HG03571 (cell line): ENCODE measurements around the gene RAPGEF5.

Source experiments
- ATAC-seq: cut with Tn5 transposase; IDR thresholded peaks from one replicate; pipeline ENCODE4 v1.9.1; 2021; ENCODE audit not compliant: unreplicated experiment

Gene RAPGEF5

GRCh38 chr7:22167482-22167881, 189.5 kb downstream of the RAPGEF5 start:
- no peak for ATAC-seq

DNA sequence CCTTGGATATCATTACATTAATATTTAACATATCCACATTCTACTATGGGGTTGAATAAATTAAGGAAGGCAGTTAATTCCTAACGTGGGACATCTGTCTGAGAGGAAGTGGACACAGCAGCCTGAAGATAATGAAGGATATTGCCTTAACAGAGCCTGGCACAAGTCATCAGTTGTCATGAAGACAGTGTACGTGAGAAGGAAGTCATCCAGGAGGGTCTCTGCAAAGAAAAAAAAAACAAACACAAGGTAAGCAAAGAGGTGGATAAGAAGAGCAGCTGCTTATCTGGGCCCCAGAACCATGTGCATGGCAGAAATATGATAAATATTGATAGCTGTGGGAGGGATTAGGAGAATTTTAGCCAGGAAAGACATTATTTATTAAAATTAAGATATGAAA, 190.0 kb downstream of the RAPGEF5 start:
- ATAC-seq: no peak

GRCh38 chr7:22159341-22159740, 197.6 kb downstream of the RAPGEF5 start:
- no peak for ATAC-seq

DNA sequence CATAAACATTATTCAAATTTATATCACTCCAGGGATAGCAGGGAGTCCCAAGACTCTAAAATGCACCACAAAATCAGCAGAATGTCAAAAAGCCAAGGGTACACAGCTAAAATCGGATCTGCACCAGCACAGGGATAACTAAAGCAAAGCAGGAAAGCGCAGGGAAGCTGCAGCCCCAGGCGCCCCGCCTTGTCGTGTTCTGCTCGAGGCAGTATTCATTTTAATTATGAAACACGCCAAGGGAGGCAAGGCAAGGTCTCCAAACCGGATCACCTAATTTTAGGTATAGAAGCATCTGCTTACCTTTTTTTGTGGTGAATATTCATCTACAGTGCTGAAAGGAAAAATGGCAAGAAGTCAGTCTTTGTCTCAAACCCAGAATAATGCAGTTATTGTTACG, 199.4 kb downstream of the RAPGEF5 start:
- ATAC-seq: no peak

DNA sequence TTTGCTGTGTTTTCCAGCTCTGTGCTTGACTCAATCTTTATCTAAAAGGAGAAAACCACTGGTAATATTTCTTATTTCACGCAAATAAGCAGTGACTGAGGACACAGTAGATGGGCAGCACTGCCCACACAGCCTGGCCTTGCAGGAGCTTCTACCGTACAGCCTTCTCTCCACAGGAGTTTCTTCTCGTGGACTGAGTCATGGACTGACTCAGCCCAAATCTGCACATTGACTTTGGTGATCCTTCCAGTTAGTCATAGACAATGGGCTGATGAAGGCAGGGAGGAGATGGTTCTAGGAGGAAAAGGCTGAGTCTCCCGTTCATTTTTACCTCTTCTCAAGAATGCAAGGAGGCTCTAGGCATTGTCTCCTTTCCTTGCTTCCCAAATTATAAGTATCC, 200.7 kb downstream of the RAPGEF5 start:
- no peak for ATAC-seq

DNA sequence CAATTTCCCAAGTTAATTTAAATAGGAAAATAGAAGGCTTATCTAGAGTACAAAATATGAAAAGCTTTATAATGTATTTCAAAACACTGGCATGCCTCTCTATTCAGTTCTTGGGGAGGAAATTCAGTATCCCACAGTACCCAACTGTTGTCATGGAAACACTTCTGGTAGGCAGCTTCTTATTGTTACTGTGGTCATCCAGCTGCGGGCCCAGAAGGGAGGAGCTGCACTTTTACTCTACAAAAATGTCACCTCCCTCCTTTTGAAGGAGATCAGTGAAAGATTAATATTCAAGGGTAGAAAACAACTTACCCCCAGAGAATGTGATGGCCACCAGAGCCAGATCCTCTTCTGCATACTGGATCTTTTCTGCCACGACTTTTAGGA, 202.8 kb downstream of the RAPGEF5 start:
- no peak for ATAC-seq

- no peak for ATAC-seq
These were observed 203.4 kb downstream of the RAPGEF5 start for GRCh38 chr7:22153432-22154142.

GRCh38 chr7:22152690-22153089, 204.3 kb downstream of the RAPGEF5 start:
- no peak for ATAC-seq

DNA sequence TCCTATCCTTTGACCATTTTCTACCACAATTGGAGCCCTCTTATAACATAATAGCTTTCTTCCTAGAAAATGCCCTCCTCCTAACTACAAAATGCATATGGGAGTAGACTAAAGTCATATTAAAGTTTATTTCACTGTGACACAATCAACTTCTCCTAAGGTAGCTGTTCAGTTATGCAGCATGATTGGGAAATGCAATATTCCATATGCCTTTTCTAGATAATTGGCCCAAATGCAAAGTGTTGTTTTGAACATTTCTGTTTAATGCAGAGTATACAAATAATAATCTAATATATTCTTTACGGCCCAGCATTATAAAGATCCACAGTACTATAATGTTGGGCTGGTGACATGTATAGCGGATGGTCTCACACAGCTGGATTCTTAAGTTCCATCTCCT, 205.1 kb downstream of the RAPGEF5 start:
- ATAC-seq: no peak

DNA sequence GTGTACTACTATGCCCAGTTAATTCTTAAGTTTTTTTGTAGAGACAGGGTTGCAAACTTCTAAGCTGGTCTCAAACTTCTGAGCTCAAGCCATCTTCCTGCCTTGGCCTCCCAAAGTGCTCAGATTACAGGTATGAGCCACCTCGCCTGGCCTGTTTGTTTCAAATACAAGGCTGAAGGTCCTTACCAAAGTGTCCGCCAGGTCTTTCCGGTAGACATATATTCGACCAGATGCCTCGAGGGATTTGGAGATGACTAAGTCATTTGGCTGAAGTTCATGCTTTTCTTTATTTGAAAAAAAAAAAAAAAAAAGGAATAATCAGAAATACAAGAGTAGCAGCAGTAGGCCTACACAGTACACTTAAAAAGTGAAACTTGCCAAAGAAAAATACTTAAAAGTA, 206.7 kb downstream of the RAPGEF5 start:
- ATAC-seq: no peak

DNA sequence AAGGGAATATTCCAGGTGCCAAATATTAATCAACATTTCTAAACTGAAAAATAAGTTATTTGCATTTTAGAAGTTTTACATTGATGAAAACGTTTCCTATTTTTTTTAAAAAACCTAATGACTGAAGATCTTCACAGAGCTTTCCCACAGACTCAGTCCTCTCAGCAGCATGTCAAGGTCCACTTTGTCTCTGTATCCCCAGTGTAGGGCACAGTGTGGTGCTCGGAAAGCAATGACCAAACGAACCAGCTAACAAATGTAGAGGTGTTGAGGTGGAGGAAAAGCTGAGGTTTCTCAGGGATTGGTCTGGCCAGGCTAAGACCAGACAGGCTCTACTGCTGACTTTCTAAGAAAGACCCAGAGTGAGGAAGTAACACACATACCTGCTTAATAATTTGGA, 209.1 kb downstream of the RAPGEF5 start:
- no peak for ATAC-seq

DNA sequence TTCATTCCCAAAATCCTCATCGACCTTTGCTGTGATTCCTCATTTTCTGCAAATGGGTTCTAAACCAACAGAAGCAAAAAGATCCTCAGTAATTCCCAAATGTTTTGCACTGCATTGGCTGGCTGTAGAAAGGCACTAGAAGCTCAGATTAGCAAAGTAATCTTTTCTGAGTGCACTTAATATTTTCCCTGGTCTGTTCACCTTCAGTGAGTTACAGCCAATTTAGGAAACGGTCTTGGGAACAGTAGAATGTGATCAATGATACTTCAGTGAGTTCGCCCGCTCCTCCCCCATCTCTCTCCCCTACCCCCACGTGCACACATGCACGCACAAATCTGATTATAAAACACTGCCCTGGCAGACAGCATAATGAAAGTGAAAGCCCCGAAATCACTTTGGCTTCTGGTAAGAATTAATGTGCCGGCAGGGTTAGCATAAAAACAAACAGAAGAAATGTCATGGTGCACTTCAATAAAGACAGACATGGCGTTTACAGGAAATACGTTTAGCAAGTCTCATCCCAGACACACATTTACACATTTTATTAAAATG, 209.9 kb downstream of the RAPGEF5 start:
- ATAC-seq: no peak

GRCh38 chr7:22144950-22145349, 212.0 kb downstream of the RAPGEF5 start:
- ATAC-seq: no peak

DNA sequence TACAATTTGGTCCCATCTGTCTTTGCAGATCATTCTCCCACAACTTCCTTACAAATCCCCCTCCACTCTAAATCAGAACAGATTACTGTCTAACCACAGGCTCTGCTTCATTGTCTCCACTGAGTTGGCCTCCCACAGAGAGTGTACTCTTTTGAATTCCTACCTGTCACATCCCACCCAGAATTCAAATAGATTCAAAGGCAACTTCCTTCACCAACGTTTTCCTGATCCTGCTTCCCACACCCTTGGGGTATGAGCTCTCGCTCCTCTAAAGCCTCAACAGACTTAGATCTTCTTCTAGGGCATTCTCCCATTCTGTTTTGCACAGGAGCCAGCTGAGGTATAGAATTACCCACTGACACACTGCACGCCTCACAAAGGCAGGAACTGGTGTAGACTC, 213.5 kb downstream of the RAPGEF5 start:
- ATAC-seq: no peak

DNA sequence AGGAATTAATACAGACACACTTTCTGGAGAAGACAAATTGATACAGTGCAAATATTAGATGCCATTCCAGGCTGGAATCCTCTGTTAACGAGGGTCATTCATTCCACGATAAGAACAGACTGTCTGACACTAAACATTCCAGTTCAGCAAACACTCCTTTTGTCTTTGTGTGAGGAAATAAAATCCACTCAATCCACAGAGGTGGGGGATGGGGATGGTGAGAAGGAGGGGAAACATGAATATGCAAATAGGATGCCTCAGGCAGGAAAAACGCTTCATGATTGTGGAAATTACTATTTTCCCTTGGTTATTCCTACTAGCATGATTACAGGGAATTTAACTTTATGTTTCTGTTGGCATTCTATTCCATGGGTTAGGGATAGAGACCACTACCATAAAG, 214.4 kb downstream of the RAPGEF5 start:
- no peak for ATAC-seq

DNA sequence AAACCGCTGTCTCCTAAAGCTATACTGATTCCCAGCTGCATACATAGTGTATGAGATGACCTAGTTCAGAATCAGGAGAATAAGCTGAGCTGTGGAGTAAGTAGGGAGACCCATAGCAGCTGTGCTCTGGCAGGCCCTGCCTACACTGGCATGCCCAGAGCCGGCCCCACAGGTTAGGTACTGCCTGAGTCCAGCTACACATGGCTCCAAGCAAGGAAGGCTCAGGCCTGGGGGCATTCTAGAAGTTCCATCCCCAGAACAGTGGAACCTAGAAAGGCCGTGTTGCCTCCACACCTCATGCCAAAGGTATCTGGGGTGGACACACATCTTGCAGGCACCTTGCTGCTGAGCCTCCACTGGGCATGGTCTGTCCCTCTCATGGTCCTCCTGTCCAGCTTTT, 215.6 kb downstream of the RAPGEF5 start:
- ATAC-seq: no peak

GRCh38 chr7:22140578-22140977, 216.4 kb downstream of the RAPGEF5 start:
- no peak for ATAC-seq

DNA sequence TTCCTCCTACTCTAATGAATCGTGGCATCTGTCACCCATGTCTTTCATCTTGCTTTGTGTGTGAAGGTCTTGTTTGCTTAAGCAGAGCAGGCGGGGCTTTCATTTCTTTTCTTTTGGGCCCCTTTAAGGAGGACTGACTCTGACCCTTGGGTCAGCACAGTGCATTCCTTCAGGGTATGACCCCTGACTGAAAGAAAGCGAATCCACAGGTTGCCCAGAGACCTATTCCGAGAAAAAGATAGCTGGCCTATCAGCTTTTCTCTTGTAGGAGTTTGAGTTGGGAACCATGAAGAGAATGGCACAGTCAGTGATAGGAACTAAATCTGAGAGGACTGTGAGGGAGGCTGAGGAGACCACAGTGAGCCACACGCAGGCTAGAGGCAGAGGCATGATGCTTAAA, 218.1 kb downstream of the RAPGEF5 start:
- ATAC-seq: no peak

DNA sequence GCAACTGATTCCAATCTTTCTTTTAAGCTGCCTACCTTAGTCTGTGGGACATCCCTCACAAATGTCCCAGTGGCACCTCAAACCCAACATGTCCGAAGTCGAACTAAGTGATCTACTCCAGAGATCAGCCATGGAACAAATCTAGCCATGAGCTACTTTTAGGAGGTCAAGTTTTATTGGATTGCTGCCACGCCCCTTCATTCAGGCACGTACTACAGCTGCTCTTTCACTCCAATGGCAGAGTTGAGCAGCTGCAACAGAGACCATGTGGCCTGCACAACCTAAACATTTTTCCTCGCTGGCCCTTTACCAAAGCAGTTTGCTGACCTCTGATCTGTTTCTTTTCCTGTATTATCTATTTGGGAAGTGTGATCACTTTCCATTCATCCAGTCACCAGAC, 218.8 kb downstream of the RAPGEF5 start:
- ATAC-seq: no peak

- no peak for ATAC-seq
These were observed 219.5 kb downstream of the RAPGEF5 start for GRCh38 chr7:22137466-22137865.

DNA sequence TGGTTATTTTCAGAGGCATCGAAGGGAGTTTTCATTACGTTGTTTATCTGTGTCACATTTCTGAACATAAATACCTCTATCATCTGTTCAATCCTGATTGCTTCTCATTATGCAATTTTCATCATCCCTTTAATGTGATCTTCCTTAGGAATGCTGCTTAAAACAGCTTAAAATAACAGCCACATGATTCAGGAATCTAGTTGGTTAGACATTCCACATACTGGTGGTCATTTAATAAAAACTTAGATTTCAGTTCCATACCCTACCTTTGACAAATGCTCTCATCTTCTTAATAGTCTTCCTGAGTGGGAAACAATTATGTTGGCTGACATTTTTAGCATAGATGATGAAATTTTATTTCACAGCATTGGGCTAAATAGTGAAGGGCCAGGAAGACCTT, 219.9 kb downstream of the RAPGEF5 start:
- no peak for ATAC-seq

DNA sequence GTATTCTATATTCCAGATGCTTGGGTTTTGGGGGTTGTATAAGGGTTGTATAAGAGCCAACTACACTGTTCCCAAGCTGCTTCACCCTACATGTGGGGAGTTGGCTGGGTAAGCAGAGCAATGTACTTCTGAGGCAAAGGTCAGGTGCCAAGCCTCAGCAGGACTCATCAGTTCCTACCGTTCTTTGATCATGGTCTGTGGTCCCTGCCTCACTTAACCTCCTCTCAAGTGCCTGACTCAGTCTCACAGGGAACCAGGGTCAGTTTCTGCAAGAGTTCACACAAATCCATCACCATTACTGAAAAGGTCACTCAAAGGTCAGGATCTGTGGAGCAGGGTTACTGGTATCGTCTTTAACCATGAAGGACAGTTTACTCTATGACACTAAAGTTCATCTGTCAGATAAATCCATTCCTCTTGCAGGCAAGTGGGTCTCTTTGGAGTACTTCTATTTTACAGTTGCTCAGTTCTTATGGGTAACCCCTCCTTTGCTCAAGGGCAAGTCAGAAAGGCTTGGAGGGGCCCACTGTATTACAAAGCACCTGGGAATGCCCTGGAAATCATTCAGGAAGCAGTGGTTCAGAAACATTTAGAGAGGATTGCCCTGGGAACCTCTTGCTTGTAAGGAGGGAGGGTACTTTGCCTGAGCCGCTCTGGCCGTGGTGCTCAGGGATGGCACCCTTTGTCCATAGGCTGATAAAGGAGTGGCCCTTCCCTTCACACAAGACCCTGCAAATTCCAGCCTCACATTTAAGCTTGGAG, 227.0 kb downstream of the RAPGEF5 start:
- no peak for ATAC-seq
